GM12891 (cell line): Measurements from ENCODE around the gene PRKCB.

ENCODE experiments used
- PAX5 ChIP-seq: IDR thresholded peaks from 2 replicates; pipeline ENCODE4 v1.6.1; 2011; ENCODE audit warnings: low read length, moderate library complexity, mild to moderate bottlenecking; ENCODE audit not compliant: insufficient read depth, severe bottlenecking
- POLR2A ChIP-seq: IDR thresholded peaks from 2 replicates; pipeline ENCODE4 v1.6.1; 2011; ENCODE audit warnings: low read depth, low read length, control low read depth
- POLR2AphosphoS5 ChIP-seq: IDR thresholded peaks from 2 replicates; pipeline ENCODE4 v1.6.1; 2011; ENCODE audit warnings: low read depth, low read length, control low read depth
- SPI1 ChIP-seq: IDR thresholded peaks from 2 replicates; pipeline ENCODE4 v1.6.1; 2011; ENCODE audit warnings: low read depth, low read length, control low read depth
- TAF1 ChIP-seq: IDR thresholded peaks from 2 replicates; pipeline ENCODE4 v1.6.1; 2011; ENCODE audit warnings: low read depth, low read length, control low read depth

DNA sequence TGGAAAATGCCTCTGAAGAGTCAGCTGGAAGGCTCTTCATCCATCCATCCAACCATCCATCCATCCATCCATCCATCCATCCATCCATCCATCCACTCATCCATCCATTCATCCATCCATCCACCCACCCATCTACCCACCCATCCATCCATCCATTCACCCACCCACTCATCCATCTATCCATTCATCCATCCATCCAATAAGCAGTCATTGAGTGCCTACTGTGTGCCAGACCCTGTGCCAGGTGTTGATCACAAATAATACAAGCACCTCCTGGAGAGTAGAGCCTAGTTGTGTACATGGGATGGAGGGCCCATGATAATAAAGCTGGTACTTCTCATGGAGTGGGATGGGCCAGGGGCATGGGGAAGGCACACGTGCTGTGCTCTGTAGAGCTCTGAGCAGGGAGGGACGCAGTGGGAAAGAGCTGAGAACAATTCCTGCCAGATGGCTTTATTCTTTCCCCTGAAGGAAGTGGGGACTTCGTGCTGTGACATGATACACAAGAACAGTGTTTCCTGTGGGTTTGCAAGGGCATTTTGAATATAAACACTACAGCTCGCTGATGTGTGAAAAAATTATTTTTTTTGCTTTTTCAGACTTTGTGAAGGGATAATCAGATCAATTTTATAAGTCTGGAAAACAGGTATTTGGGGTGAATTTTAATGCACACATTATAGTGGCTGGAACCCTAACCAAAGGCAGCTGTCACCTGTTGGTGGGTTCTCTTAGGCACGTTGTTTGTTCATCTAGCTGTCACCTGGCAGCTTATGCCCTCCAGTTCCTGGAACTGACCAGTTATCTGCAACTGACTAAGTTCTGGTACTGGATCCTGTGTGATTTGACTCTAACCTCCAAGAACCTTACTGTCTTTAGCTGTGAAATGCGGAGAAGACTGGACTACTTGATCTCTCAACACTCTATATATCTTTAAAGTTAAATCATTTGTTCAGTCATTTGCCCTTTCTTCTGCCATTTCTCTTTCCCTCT is 61.3 kb downstream of the PRKCB start:
- TF ChIP-seq POLR2AphosphoS5 (no peak), POLR2A (no peak), TAF1 (no peak), SPI1 (peak; percentile 10; the same call in 1 of the 2 replicates), PAX5 (no peak)
